Caco-2 (cell line): ENCODE results near the gene AIFM3. TPM values are rescaled to one million over a fixed set of nuclear protein-coding genes. Genes with fewer than 3 reads are reported as not detected.
"Not testable (repeated sequence)": the region's sequence is repeated elsewhere in the genome, so short reads cannot be mapped to it uniquely, and the experiment has no call there.

Experiments
- BruUV-seq: library from RNA; stranded (reverse); fragments of 400-500 nt; replicated peaks from 2 replicates; lab custom pipeline; 2021; lab: Mats Ljungman, UMichigan
- CTCF ChIA-PET: fragments of 300-600 bp; sonication (Branson Sonifier 250); formaldehyde crosslinking; loops from one replicate; lab custom pipeline; 2022; ENCODE audit warnings: antibody characterized with exemption; lab: Charles Lee
- POLR2A ChIA-PET: fragments of 300-600 bp; sonication (Branson Sonifier 250); formaldehyde crosslinking; loops from one replicate; lab custom pipeline; 2022; ENCODE audit warnings: antibody characterized with exemption; lab: Charles Lee
- DNase-seq, 2 experiments: peaks; one replicate each; pipeline versions ENCODE4 v3.0.0 to v3.0.0-alpha.2; 2020 to 2022
- H3K27me3 ChIP-seq: replicated peaks from 2 replicates; pipeline ENCODE4 v1.6.0; 2011; ENCODE audit warnings: low read length; ENCODE audit not compliant: control insufficient read depth, insufficient read depth
- H3K36me3 ChIP-seq: 2 replicates; pipeline ENCODE4 v1.5.1; 2011; ENCODE audit warnings: low read length; ENCODE audit not compliant: control insufficient read depth, insufficient read depth
- H3K4me1 ChIP-seq: fragments of 250-450 bp; sonication (Bioruptor Pico); 2 replicates; pipeline ENCODE4 v1.5.1; 2020; ENCODE audit warnings: mild to moderate bottlenecking
- H3K4me3 ChIP-seq: 2 replicates; pipeline ENCODE4 v1.5.1; 2011; ENCODE audit warnings: low read depth, mild to moderate bottlenecking, control low read depth, low read length
- H3K9me3 ChIP-seq: fragments of 250-450 bp; sonication (Bioruptor Pico); 2 replicates; pipeline ENCODE4 v1.5.1; 2020; ENCODE audit warnings: mild to moderate bottlenecking, moderate library complexity
- H3K27ac Mint-ChIP-seq: one replicate; pipeline ENCODE4 v1.8.0; 2022; ENCODE audit warnings: mixed read lengths; ENCODE audit not compliant: unreplicated experiment
- H3K27me3 Mint-ChIP-seq: one replicate; pipeline ENCODE4 v1.8.0; 2022; ENCODE audit warnings: mixed read lengths; ENCODE audit not compliant: insufficient read depth, unreplicated experiment
- H3K36me3 Mint-ChIP-seq: one replicate; pipeline ENCODE4 v1.8.0; 2022; ENCODE audit warnings: mild to moderate bottlenecking, mixed read lengths; ENCODE audit not compliant: insufficient read depth, unreplicated experiment
- H3K4me1 Mint-ChIP-seq: one replicate; pipeline ENCODE4 v1.8.0; 2022; ENCODE audit warnings: low read depth, mixed read lengths; ENCODE audit not compliant: unreplicated experiment
- H3K4me3 Mint-ChIP-seq: one replicate; pipeline ENCODE4 v1.8.0; 2022; ENCODE audit warnings: mild to moderate bottlenecking, moderate library complexity, mixed read lengths; ENCODE audit not compliant: unreplicated experiment
- H3K9me3 Mint-ChIP-seq: one replicate; pipeline ENCODE4 v1.8.0; 2022; ENCODE audit warnings: mixed read lengths; ENCODE audit not compliant: unreplicated experiment
- CTCF ChIP-seq, 2 experiments: fragments of 200-600 bp in 1 of 2; IDR thresholded peaks; 1 replicate in 1 of 2; 2 replicates in 1 of 2; pipeline versions ENCODE4 v1.5.1 to v1.8.0; 2011 to 2022; ENCODE audit warnings: antibody characterized with exemption in 1 of 2, control low read depth in 1 of 2, inconsistent platforms in 1 of 2, low read depth in 1 of 2, low read length in 1 of 2, mild to moderate bottlenecking in 1 of 2, moderate library complexity in 1 of 2; ENCODE audit not compliant: insufficient read depth in 1 of 2, severe bottlenecking in 1 of 2, unreplicated experiment in 1 of 2
- intact Hi-C: fragments of 100-400 bp; cut with micrococcal nuclease; formaldehyde crosslinking; loops from one replicate; pipeline ENCODE4 v1.10.0; 2022; ENCODE audit not compliant: unreplicated experiment
- total RNA-seq: library from RNA; stranded (reverse); gene quantifications from 2 replicates; pipeline ENCODE4 v1.2.3, GENCODE V29; 2022

The AIFM3 gene
- total RNA-seq, 1 experiment from 2014 or later: 0.73 TPM

- POLR2A ChIA-PET: no interaction called here
- H3K27ac Mint-ChIP-seq: no peak overlapping the region
- no peak overlapping the region for H3K4me3 Mint-ChIP-seq
- Histone ChIP-seq H3K9me3 (no peaks in the 10 kb centered on the region), H3K27me3 (no peaks in the 10 kb centered on the region), H3K36me3 (peaks cover 1% of the 10 kb centered on the region), H3K4me1 (peaks cover 22% of the 10 kb centered on the region), H3K4me3 (no peak overlapping the region)
- no peaks in the 10 kb centered on the region for H3K9me3 Mint-ChIP-seq
- H3K36me3 Mint-ChIP-seq: peaks cover 46% of the 10 kb centered on the region
- CTCF ChIA-PET: no interaction called here
- no peak for TF ChIP-seq CTCF (IDR thresholded peaks at IDR 0.05; ENCODE audit: insufficient read depth in 1 of 2, low read depth in 1 of 2, low read length in 1 of 2, severe bottlenecking in 1 of 2, unreplicated experiment in 1 of 2)
- BruUV-seq: TSS peak; percentile 12
- H3K27me3 Mint-ChIP-seq: no peaks in the 10 kb centered on the region
- DNase-seq: no peak
- H3K4me1 Mint-ChIP-seq: peaks cover 21% of the 10 kb centered on the region
- intact Hi-C loops: no loop called here
Observed at GRCh38 chr22:20933910-20934309, 33.1 kb upstream of the AIFM3 start.

GRCh38 chr22:20935049-20935448, 32.0 kb upstream of the AIFM3 start:
- H3K27me3 ChIP-seq, CTCF ChIA-PET, H3K27me3 Mint-ChIP-seq, POLR2A ChIA-PET, H3K36me3 ChIP-seq, H3K27ac Mint-ChIP-seq, intact Hi-C loops, H3K4me3 ChIP-seq, H3K9me3 ChIP-seq, BruUV-seq, DNase-seq, H3K9me3 Mint-ChIP-seq, H3K4me3 Mint-ChIP-seq: not testable (repeated sequence)
- H3K36me3 Mint-ChIP-seq: peaks cover 47% of the 10 kb centered on the region
- H3K4me1 ChIP-seq: peaks cover 22% of the 10 kb centered on the region
- H3K4me1 Mint-ChIP-seq: peaks cover 21% of the 10 kb centered on the region

GRCh38 chr22:20935780-20936539, 31.1 kb upstream of the AIFM3 start:
- H3K4me1 Mint-ChIP-seq: peaks cover 28% of the 10 kb centered on the region
- H3K27me3 Mint-ChIP-seq, DNase-seq, H3K4me3 Mint-ChIP-seq, H3K9me3 Mint-ChIP-seq, H3K9me3 ChIP-seq, H3K27ac Mint-ChIP-seq, H3K4me3 ChIP-seq, H3K27me3 ChIP-seq, BruUV-seq, intact Hi-C loops, H3K36me3 ChIP-seq: not testable (repeated sequence)
- H3K4me1 ChIP-seq: peaks cover 22% of the 10 kb centered on the region
- ChIA-PET CTCF (interaction anchor here (1.8 kb wide), 1 partner anchor 50 kb away, joined by 11 read pairs; no protein-coding TSS in a partner anchor), POLR2A (interaction anchor here (1.0 kb wide), 1 partner anchor 50 kb away, joined by 6 read pairs; no protein-coding TSS in a partner anchor)
- peaks cover 56% of the 10 kb centered on the region for H3K36me3 Mint-ChIP-seq
